Activated CD4-positive, alpha-beta T cell treated with anti-CD3 and anti-CD28 coated beads, Interleukin-2, amount 50 U/mL, for 4 hours (primary cell): ENCODE data around the gene TMEM184B.

Source experiments
- DNase-seq, 2 experiments: peaks; one replicate each; pipeline ENCODE4 v3.0.0-alpha.2; 2020

TMEM184B gene

DNA sequence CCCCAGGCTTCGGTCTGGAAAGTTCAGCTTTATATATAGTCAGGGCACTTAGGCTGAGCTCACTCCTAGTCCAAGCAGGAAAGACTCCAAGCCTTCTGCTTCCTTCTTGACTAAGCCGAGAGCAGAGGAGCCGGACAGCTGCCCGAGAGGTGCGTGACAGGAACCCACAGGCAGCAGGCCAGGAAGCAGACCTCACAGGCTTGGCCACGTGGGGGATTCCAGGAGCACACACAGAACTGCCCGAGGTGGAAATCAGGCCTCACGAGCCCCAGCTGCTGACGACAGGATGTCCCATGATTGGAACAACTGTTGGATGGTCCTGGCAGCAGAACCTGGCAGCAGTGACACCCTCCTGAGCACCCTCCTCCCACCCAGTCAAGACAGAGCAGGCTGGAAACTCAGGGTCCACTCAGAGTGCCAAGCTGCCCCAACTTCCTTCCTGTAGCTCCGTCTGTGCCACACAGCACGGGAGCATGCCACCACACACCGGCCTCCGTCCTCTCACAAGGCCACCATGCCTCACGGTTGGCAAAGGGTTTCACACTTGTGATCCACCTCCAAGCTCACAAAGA is 96.6 kb downstream of the TMEM184B start:
- peak; percentile 13 to 18 for DNase-seq

DNA sequence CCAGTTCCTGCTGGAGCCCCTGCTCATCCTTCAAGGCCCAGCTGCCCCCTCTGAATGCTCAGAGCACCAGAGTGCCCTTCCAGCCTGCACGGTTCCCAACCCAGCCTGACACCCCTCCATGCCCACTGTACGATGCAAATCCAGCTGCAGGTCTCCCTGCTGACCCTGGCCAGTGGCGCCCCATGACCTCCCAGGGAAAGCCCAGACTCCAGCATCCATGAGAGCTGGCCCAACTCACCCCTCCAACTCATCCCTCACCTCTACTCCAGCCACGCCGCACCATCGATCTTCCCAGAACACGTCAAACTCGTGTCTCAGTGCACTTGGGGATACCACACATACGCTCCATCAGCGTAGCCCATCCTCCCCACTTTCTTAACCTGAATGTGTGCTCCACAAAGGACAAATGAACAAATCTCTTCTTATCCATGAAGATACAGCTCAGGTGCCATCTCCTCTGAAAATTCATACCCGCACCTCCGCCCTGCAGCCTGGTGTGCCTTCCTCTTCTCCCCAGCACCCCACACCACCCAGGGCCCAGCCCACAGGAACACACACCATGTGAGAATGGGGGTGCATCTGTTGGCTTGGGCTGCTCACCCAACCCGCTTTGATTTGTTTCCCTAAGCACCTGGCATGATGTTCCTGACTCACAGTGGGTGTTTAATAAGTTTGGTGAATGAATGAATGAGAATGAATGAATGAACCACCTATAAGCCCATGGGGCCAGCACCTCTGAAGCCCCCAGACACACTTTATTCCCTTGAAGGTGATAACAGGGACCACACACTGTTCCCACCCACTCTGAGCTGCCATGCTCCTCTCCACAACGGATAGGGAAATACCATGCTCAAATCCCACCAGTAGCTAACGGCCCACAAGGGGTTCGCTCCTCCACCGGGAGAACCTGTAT is 97.3 kb downstream of the TMEM184B start:
- DNase-seq: no peak

DNA sequence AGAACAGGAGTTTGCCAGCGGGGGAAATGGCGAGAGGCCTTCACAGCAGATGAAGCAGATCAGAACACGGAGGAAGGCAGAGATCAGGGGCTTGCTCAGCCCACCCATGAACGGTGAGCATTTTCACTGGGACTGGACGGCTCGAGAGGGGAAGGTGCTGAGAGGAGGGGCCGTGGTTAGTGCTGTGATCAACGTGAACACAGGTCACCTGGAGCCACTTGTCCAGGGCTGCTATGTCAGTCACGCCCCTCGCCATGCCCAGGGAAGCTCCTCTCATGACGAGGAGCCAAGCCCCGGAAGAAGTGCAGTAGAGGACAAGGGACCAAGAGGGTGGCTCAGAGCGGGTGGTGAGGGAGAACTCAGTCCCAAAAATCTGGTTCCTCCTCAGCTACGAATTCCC is 98.2 kb downstream of the TMEM184B start:
- no peak for DNase-seq

DNA sequence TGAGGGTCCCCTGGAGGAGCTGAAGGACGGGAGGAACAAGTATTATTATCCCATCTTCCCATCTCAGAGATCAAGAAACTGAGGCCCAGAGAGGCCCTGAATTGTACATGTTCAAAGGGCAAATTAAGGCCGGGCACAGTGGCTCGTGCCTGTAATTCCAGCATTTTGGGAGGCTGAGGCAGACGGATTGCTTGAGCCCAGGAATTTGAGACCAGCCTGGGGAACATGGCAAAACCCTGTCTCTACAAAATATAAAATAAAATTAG is 99.2 kb downstream of the TMEM184B start:
- DNase-seq: no peak

DNA sequence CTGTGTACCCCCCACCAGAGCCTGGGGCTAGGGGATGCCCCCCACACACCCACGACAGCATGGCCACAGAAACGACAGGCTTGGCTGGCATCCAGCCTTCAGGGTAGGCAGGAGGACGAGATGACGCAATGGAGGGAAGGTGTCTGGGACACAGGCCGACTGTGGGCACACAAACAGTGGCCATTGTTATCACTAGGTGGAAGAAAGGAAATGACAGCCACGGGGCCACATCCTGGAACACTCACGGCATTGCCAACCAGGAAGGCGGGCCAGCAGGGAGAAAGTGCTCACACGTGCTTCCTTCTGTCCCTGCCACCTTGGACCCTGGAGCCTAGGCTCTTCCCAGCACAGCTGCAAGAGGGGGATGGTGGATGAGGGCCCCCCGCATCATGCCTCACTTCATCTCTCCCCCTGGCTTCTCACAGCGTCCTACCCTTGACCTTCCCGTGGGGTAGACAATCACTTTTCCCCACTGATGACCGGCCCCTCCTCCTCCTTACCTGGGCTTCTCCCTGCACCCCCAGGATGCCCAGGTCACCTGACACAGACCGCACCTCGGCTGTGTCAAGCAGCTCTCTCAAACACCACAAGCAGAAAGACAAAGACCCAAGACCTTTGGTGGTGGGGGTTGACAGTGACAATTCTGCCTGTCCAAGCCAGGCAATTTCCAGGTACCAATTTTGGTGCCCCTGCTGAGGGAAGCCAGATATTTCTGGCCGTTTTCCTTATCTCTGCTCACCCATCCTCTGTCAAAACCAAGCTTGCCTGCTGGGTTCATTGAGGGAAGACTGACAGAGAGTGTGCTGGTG is 99.8 kb downstream of the TMEM184B start:
- DNase-seq: no peak

DNA sequence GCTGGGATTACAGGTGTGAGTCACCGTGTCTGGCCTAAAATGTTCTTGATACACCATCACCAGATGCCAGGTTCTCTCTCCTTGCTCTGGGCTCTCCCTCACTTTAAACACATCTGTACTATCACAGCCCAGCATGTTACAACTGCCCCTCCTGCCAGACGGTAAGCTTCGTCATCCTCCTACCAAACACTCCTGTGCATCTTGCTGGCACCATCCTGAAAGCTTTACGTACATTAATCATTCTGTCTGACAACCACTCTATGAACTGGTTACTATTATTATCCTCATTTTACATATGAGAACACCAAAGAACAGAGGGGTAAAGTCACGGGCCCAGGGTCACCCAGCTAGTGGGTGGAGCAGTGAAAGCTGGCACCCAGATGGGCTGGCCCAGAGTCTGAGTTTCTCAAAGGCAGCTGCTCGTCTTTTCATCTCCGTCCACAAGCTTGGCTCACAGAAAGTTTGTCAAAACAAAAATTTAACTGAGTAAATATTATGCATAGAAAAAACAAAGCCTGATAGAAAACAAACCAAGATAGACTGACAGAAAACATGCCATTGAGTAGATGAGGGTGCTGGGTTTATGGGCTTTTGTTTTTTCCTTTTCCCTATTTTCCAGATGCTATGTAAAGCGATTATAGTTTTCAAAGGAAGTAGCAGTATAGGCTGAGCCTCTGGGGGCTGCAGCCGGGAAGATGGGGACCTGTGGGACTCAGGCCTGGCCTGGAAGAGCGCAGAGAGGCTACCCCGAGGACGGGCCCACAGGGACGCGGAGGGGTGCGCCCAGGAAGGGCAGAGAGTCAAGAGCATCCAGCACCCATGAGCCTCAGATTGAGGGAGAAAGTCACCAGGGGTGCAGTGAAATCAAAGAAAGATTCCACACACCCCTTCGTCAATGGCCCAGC is 100.6 kb downstream of the TMEM184B start:
- DNase-seq: no peak

DNA sequence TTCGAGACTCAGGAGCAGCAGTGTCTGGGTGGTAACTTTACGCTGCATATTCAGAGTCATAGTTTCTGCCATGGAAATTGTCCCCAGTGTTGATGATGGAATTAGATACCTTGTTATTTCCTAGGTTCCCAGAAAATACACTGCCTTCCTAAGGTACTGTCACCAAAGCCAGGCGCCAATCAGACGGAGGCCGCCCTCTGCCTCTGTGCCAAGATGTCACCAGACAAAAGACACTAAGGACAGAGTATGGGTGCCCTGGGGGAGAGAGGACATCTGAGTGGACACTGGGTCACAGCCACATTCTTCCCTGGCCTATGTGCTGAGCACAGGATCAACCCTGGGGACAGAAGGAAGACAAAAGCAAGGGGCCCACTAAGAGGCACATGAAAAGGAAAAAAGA is 102.3 kb downstream of the TMEM184B start:
- no peak for DNase-seq
